Retinal pigment epithelial cell (primary cell): ENCODE data around the gene DCDC2B.

Source experiments
- DNase-seq: peaks from one replicate; pipeline ENCODE4 v3.0.0-alpha.2; 2010; ENCODE audit warnings: low read depth
- H3K4me3 ChIP-seq: 2 replicates; pipeline ENCODE4 v1.5.1; 2011; ENCODE audit warnings: mild to moderate bottlenecking, low read length, control low read depth, moderate library complexity
- CTCF ChIP-seq: conservative IDR thresholded peaks from 2 replicates; pipeline ENCODE4 v1.5.1; 2011; ENCODE audit warnings: low read depth, low read length, control low read depth, inconsistent platforms

DCDC2B gene

DNA sequence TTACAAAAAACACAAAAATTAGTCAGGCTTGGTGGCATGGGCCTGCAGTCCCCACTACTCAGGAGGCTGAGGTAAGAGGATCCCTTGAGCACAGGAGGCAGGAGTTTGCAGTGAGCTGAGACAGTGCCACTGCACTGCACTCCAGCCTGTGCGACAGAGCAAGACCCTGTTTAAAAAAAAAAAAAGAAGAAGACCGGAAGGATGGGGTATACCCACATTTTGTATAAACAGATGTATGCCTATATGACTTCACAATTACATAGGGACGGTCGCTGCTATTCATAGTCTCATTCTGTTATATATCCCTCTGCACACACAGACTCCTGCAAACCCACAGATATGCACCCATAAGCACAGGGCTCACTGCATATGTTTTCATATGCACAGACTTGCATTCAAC is 54.9 kb downstream of the DCDC2B start:
- no peak for TF ChIP-seq CTCF
- DNase-seq: no peak
- H3K4me3 ChIP-seq: no peak overlapping the region
